GM21529 (cell line): ENCODE measurements around the gene TMEM214.

Source experiments
- ATAC-seq: cut with Tn5 transposase; IDR thresholded peaks from one replicate; pipeline ENCODE4 v1.9.1; 2021; ENCODE audit not compliant: unreplicated experiment

TMEM214 gene

GRCh38 chr2:27032495-27033252, at the start of gene TMEM214:
TMEM214 (plus strand) TSS chr2:27032965; CDS start chr2:27033016, 51 bp downstream.
- peak; percentile 95 for ATAC-seq

GRCh38 chr2:26983746-26984145, 49.0 kb upstream of the TMEM214 start:
- ATAC-seq: no peak

- no peak for ATAC-seq
Measured at GRCh38 chr2:26985807-26986206, 47.0 kb upstream of the TMEM214 start.

GRCh38 chr2:26986576-26986975, 46.2 kb upstream of the TMEM214 start:
- no peak for ATAC-seq

GRCh38 chr2:26988058-26988860, 44.5 kb upstream of the TMEM214 start:
- no peak for ATAC-seq

- ATAC-seq: no peak
Measured at GRCh38 chr2:26989156-26989555, 43.6 kb upstream of the TMEM214 start.

- ATAC-seq: no peak
Measured at GRCh38 chr2:26991717-26992116, 41.0 kb upstream of the TMEM214 start.

- ATAC-seq: no peak
Measured at GRCh38 chr2:26993768-26994167, 39.0 kb upstream of the TMEM214 start.

- ATAC-seq: no peak
Measured at GRCh38 chr2:26994983-26995382, 37.8 kb upstream of the TMEM214 start.

GRCh38 chr2:26997394-26997793, 35.4 kb upstream of the TMEM214 start:
- no peak for ATAC-seq

- ATAC-seq: no peak
Measured at GRCh38 chr2:26998323-26998722, 34.4 kb upstream of the TMEM214 start.

GRCh38 chr2:27000228-27000627, 32.5 kb upstream of the TMEM214 start:
- ATAC-seq: no peak

- no peak for ATAC-seq
Measured at GRCh38 chr2:27000995-27001394, 31.8 kb upstream of the TMEM214 start.

GRCh38 chr2:27001950-27002349, 30.8 kb upstream of the TMEM214 start:
- ATAC-seq: no peak

GRCh38 chr2:27003007-27003406, 29.8 kb upstream of the TMEM214 start:
- no peak for ATAC-seq

GRCh38 chr2:27003857-27004256, 28.9 kb upstream of the TMEM214 start:
- no peak for ATAC-seq

GRCh38 chr2:27006602-27007415, 26.0 kb upstream of the TMEM214 start:
- ATAC-seq: no peak

- no peak for ATAC-seq
Measured at GRCh38 chr2:27007416-27008374, 25.1 kb upstream of the TMEM214 start.

- ATAC-seq: no peak
Measured at GRCh38 chr2:27008678-27009077, 24.1 kb upstream of the TMEM214 start.

GRCh38 chr2:27009083-27009482, 23.7 kb upstream of the TMEM214 start:
- ATAC-seq: no peak
